HG03175 (cell line): ENCODE data around the gene CYTH2.

Experiments
- ATAC-seq: cut with Tn5 transposase; IDR thresholded peaks from one replicate; pipeline ENCODE4 v1.9.1; 2021; ENCODE audit warnings: mild to moderate bottlenecking, moderate library complexity; ENCODE audit not compliant: unreplicated experiment

Gene CYTH2

GRCh38 chr19:48469289-48469881, at the start of gene CYTH2:
Gene CYTH2, plus strand, starts transcription at chr19:48469369. Its CDS starts 139 bp downstream, at chr19:48469508.
- ATAC-seq: peak; percentile 18

- ATAC-seq: no peak
These were observed 47.6 kb upstream of the CYTH2 start for GRCh38 chr19:48421548-48421947.

DNA sequence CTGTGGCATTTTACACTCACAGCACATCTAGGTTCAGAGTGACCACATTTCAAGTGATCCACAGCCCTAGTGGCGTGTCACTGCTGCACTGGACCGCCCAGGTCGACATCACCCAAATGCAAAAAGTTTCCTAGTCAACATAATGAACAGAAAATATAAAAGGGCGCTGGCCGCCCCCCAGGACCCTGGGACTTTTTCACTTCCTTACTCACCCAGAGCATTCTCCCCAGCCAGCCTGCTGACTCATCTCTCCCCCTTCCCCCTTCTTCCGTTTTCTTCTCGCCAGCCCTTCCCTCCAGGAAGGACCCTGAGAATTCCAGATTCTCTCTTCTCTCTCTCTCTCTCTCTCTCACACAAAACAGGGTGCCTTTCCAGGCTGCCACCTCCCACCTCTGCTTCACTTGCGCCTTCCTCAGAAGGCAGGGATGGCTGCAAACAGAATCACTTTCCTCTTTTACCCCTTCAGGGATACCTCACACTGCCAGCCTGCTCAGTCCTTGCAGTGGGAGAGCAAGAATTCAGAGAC, 44.4 kb upstream of the CYTH2 start:
- ATAC-seq: no peak

DNA sequence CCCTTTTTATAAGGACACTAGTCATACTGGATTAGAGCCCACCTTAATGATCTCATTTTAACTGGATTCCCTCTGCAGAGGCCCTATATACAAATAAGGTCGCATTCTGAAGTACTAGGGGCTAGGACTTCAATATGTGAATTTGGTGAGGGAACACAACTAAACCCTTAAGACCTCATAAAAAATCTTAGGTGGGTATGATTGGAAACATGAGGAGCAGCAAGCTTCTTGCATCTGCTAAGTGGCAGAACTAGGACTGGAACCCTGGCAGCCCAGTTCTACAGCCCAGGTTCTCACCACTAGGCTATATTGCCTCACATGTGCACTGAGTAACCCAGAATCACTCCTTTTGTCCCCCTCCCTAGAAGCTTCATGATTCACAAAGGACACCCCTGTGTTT, 40.5 kb upstream of the CYTH2 start:
- ATAC-seq: no peak

GRCh38 chr19:48433337-48433736, 35.8 kb upstream of the CYTH2 start:
- no peak for ATAC-seq

- no peak for ATAC-seq
These were observed 32.6 kb upstream of the CYTH2 start for GRCh38 chr19:48436586-48436985.

GRCh38 chr19:48441360-48442050, 27.7 kb upstream of the CYTH2 start:
- no peak for ATAC-seq

- no peak for ATAC-seq
These were observed 26.8 kb upstream of the CYTH2 start for GRCh38 chr19:48442116-48443035.

DNA sequence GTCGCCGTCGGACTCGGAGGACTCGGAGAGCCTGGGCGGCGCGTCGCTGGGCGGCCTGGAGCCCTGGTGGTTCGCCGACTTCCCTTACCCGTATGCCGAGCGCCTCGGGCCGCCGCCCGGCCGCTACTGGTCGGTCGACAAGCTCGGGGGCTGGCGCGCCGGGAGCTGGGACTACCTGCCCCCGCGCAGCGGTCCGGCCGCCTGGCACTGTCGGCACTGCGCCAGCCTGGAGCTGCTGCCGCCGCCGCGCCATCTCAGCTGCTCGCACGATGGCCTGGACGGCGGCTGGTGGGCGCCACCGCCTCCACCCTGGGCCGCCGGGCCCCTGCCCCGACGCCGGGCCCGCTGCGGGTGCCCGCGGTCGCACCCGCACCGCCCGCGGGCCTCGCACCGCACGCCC, 25.9 kb upstream of the CYTH2 start:
- no peak for ATAC-seq

- no peak for ATAC-seq
These were observed 25.4 kb upstream of the CYTH2 start for GRCh38 chr19:48443731-48444128.

DNA sequence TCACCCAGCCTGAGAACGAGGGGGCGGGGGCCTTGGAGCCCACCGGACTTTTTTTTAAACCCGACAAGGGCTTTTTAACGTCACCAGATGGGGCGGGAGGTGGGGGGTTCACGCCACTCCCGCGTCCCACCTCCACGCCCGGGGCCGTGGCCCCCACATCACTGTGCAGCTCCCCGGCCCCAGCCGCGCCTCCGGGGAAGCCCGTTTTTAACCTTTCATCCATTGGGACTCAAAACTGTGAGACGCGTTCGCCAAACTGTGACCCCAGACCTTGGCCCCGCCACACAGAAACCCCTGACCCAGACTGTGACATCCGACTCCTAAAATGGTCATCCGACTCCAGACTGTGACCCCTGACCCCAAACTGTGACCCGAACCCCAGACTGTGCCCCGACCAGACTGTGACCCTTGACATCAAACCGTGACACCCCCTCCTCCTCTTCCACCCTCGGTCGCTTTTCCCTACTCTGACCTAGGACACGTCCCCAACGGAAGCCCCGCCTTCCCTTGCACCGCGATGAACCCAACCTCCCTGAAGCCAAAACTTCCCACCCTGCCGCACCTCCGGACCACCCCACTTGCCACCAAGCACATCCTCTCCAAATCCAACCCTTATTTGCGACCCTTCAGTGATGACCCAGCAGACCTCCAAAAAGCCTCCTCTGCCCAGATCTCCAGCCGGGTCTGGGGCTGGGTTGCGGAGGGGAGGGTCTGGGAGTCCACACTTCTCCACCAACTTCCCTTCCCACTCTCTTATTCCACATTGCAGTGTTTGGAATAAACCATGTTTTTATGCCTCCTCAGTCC, 24.8 kb upstream of the CYTH2 start:
- no peak for ATAC-seq

DNA sequence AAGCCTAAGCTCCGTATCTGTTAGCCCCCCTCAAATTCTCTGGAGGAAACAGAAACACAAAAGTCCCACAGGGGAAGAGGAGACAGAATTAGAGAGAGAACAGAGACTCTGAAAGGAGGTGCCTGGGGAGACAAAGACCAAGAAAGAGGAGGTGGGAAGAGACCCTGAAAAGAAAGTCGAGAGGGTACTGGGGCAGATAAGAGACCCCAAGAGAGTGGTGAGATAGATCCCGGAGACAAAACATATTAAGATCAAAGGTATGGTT, 24.3 kb upstream of the CYTH2 start:
- no peak for ATAC-seq

DNA sequence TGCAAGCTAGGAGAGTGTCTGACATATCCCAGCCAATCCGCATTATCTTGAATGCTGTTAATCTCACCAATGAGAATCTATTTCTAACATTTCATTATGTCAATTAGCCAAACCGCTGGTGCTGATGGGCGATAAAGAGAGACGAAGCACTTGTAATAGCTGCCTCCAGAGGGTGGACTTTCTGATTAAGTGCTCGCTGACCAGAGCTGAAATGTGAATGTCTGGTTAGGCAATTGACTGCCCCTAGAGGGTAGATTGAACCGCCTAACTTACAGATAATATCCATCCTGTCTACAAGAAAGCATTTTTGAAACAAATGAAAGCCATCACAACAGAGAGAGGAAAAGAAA, 23.9 kb upstream of the CYTH2 start:
- ATAC-seq: peak; percentile 30

GRCh38 chr19:48445606-48446481, 23.3 kb upstream of the CYTH2 start, which contains the start of gene GRWD1:
Gene GRWD1, plus strand, starts transcription at chr19:48445983. Its CDS starts 23 bp downstream, at chr19:48446006.
- ATAC-seq: peak; percentile 85

DNA sequence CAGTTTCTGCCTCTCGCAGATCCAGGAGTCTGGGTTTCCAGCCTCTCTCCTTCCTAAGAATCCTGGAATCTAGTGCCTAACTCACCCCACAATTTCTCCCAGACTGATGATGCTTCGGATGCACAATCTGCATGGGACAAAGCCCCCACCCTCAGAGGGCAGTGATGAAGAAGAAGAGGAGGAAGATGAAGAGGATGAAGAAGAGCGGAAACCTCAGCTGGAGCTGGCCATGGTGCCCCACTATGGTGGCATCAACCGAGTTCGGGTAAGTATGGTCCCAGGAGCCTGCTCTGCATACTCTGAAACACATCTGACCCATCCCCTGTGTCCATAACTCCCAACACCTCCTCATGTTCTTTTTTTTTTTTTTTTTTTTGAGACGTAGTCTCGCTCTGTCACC, 22.6 kb upstream of the CYTH2 start:
- ATAC-seq: no peak

- ATAC-seq: no peak
These were observed 20.6 kb upstream of the CYTH2 start for GRCh38 chr19:48448563-48448962.

DNA sequence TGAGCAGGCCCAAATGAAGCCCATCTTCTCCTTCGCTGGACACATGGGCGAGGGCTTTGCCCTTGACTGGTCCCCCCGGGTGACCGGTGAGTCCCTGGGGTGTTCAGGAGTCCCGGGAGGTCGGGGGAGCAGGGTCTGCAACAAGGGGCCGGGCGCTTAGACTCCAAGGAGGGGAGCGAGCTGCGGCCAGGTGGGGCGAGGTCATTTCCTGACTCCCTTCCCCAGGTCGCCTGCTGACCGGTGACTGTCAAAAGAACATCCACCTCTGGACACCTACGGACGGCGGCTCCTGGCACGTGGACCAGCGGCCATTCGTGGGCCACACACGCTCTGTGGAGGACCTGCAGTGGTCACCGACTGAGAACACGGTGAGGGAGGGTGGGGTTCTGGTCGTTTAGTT, 18.7 kb upstream of the CYTH2 start:
- ATAC-seq: no peak

- ATAC-seq: no peak
These were observed 18.3 kb upstream of the CYTH2 start for GRCh38 chr19:48450863-48451262.

DNA sequence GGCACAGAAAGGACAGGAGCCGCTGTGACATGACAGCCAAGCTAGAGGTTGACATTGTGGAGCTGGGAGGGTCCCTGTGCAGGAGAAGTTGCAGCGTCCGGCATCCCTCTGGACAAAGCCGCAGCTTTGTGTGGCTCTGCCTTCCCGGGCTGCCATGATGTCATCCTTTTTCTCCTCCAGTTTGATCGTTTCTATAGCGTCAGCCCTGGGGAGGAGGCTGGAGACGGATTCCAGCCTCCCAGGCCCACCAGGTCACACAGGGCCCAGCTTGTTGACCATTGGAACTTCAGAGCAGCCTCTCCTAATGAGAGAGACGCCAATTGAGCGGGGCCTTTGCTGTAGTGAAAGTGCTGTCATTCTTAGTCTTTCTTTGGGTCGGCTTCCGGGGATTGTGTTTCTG, 17.5 kb upstream of the CYTH2 start:
- ATAC-seq: no peak
